Measurements from ENCODE around the gene NR0B2. TPM values are rescaled to one million over a fixed set of nuclear protein-coding genes. Genes with fewer than 3 reads are reported as not detected.
"Not testable (repeated sequence)": the region's sequence is repeated elsewhere in the genome, so short reads cannot be mapped to it uniquely, and the experiment has no call there.

NR0B2 gene
- not detected in 2 replicates for total RNA-seq

- no peak for DNase-seq (ENCODE audit: extremely low read depth, low read depth, low spot score)
Measured at GRCh38 chr1:26913754-26914619, at the start of gene NR0B2. Gene NR0B2, minus strand, starts transcription at chr1:26913975. Its CDS starts 35 bp downstream, at chr1:26913940.

DNA sequence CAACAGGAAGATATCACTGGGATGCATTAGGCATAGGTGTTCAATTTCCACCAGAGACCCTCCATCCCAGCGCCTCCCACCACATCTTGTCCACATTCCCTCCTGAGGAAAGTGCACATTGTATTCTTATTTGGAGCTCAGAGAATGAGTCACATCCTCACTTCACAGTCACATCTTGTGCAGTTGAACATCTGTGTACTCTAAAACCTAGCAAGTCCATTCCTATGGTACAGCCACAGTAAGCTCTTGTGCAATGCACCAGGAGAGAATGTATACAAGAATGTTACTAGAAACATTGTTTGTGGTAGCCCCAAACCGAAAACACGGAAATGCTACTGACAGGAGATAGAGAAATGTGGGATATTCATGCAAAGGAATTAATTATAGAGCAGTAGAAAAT, 48.1 kb upstream of the NR0B2 start:
- DNase-seq (ENCODE audit: extremely low read depth, low read depth, low spot score): peak; percentile 68

GRCh38 chr1:26960625-26960966, 46.8 kb upstream of the NR0B2 start:
- no peak for DNase-seq (ENCODE audit: extremely low read depth, low read depth, low spot score)

DNA sequence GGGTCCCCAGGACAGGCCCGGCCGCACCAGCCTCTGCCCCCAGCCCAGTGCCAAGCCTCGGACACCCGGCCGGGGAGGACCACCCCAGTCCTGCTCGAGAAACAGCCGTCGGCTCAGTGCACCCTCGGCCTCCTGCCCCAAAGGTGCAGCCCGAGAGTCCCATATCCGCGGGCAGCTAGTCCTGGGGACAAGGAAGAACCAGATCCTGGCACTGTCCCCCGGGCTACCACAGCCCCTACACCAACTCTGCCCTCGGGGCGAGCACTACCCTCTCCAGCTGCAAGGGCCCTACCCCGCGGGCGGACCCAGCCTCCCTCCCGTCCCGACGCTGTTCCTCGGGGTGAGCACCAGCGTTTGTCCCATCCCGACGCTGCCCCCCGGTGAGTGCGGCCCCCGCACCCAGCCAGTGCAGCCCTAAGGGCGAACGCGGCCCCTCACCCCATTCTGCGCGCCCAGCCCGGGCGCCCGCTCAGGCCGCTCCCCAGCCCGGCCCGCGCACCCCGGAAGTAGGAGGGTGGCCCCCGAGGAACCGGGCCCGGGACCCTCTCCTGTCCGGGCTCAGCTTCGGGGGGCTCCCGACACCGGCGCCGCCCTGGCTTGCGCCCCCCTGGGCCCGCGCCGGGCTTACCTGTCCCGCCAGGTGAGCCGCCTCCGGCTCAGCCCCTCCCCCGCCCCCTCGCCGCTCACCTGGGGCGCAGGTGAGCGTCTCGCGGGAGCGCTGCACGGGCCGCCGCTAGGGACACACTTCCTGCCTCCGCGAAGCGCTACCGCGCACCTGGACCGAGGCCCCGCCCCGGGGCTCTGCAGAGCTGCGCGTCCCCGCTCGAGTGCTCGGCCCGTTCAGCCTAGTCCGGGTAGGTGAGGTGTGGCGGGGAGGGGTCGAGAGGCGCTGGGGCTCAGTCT, 46.2 kb upstream of the NR0B2 start, which contains the start of gene KDF1:
Gene KDF1, minus strand, starts transcription at position 747 of the 903 bp plus-strand sequence. CDS start 8,088 bp downstream, outside the sequence.
- no peak for DNase-seq (ENCODE audit: extremely low read depth, low read depth, low spot score)

- DNase-seq (ENCODE audit: extremely low read depth, low read depth, low spot score): no peak
Measured at GRCh38 chr1:26959270-26959669, 45.5 kb upstream of the NR0B2 start.

- DNase-seq (ENCODE audit: extremely low read depth, low read depth, low spot score): no peak
Measured at GRCh38 chr1:26957306-26957705, 43.5 kb upstream of the NR0B2 start.

GRCh38 chr1:26956321-26956720, 42.5 kb upstream of the NR0B2 start:
- no peak for DNase-seq (ENCODE audit: extremely low read depth, low read depth, low spot score)

DNA sequence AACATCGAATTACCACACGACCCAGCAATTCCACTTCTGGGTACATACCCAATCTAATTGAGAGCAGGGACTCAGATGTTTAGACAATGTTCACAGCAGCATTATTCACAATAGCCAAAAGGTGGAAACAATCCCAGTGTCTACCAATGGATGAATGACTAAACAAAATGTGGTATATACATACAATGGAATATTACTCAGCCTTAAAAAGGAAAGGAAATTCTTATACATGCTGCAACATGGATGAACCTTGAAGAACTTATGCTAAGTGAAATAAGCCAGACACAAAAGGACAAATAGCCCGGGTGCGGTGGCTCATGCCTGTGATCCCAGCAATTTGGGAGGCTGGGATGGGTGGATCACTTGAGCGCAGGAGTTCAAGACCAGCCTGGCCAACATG, 39.6 kb upstream of the NR0B2 start:
- DNase-seq (ENCODE audit: extremely low read depth, low read depth, low spot score): no peak

GRCh38 chr1:26951821-26952497, 38.2 kb upstream of the NR0B2 start:
- DNase-seq (ENCODE audit: extremely low read depth, low read depth, low spot score): no peak

DNA sequence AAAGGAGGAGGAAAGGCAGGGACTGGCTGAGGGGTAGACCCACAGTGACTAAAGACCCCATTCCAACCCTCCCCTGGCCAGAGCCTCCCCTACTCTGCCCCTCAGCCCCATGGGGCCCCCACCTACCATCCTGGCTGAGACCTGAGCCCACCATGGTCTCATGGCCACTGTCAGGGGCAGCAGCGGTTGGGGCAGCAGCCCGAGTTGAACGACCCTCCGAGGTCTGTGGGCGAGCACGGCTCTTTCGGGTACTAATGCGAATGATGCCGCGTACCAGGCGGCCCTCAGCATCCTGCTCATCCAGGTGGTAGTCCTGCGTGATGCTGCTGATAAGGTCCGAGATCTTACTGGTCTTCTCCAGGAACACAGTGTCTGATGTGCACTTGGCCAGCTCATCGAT, 37.4 kb upstream of the NR0B2 start:
- no peak for DNase-seq (ENCODE audit: extremely low read depth, low read depth, low spot score)

GRCh38 chr1:26950602-26951001, 36.8 kb upstream of the NR0B2 start:
- no peak for DNase-seq (ENCODE audit: extremely low read depth, low read depth, low spot score)

DNA sequence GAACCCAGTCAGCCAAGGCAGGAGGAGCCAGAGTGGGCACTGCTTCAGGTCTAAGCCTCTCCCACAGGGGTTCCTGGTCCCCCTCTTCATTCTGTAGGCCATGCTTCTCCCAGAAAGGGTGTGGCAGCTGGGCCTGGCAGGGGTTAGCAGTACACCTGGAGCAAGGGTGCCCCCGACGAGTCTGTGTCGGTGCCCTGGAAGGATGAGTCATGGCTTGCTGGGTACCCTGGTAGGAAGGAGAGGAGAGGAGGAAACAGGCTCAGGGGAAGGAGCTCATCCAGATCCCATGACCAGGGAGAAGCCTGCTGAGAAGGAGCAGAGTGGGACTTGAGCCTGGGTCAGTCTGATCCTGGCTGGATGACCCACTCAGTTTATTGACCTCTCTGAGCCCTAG, 36.1 kb upstream of the NR0B2 start:
- DNase-seq (ENCODE audit: extremely low read depth, low read depth, low spot score): no peak

GRCh38 chr1:26949266-26949925, 35.6 kb upstream of the NR0B2 start:
- DNase-seq (ENCODE audit: extremely low read depth, low read depth, low spot score): no peak

GRCh38 chr1:26948725-26949057, 34.9 kb upstream of the NR0B2 start:
- not testable (repeated sequence) for DNase-seq (ENCODE audit: extremely low read depth, low read depth, low spot score)

- no peak for DNase-seq (ENCODE audit: extremely low read depth, low read depth, low spot score)
Measured at GRCh38 chr1:26946270-26946669, 32.5 kb upstream of the NR0B2 start.

- no peak for DNase-seq (ENCODE audit: extremely low read depth, low read depth, low spot score)
Measured at GRCh38 chr1:26945728-26946127, 32.0 kb upstream of the NR0B2 start.

GRCh38 chr1:26945138-26945537, 31.4 kb upstream of the NR0B2 start:
- DNase-seq (ENCODE audit: extremely low read depth, low read depth, low spot score): no peak

DNA sequence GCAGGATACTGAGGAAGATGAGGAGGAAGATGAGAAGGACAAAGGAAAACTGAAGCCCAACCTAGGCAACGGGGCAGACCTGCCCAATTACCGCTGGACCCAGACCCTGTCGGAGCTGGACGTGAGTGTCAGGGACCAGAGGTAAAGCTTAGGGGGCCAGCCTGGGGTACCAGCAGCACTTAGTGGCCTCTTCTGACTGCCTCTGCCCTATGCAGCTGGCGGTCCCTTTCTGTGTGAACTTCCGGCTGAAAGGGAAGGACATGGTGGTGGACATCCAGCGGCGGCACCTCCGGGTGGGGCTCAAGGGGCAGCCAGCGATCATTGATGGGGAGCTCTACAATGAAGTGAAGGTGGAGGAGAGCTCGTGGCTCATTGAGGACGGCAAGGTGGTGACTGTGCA, 28.9 kb upstream of the NR0B2 start:
- no peak for DNase-seq (ENCODE audit: extremely low read depth, low read depth, low spot score)

- no peak for DNase-seq (ENCODE audit: extremely low read depth, low read depth, low spot score)
Measured at GRCh38 chr1:26941311-26941710, 27.5 kb upstream of the NR0B2 start.

DNA sequence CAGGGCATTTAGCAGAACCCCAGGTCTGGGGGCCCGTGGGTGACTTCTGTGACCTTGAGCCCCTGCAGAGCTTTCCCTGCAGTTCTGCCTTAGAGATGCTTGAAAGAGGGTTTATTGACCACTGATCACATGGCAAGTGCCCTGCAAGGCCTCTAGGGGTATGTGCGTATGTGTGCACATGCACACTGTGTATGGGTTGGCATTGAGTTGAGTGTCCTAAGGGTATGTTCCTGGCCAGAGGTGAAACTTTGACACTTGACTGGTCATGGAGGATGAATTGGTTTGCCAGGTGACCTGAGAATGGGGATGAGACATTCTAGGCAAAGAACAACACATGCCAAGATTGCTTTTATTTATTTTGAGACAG, 24.9 kb upstream of the NR0B2 start:
- DNase-seq (ENCODE audit: extremely low read depth, low read depth, low spot score): no peak

Measured in glomerular endothelial cell (primary cell).